Activated CD8-positive, alpha-beta memory T cell treated with anti-CD3 and anti-CD28 coated beads for 1 hour (primary cell): ENCODE measurements around the gene CHRNA4.

Experiments used
- DNase-seq, 2 donors: peaks; one replicate each; pipeline ENCODE4 v3.0.0-alpha.2; 2020; ENCODE audit warnings: low read depth in 1 of 2; ENCODE audit errors: extremely low read depth in 1 of 2

The CHRNA4 gene

GRCh38 chr20:63360850-63361518, at the start of gene CHRNA4:
Gene CHRNA4 (minus strand): TSS chr20:63361349. CDS start chr20:63361165, 184 bp downstream.
- DNase-seq, result no peak

- no peak for DNase-seq
Measured at GRCh38 chr20:63409834-63410435, 48.8 kb upstream of the CHRNA4 start.

GRCh38 chr20:63409066-63409833, 48.1 kb upstream of the CHRNA4 start:
- DNase-seq, result no peak

GRCh38 chr20:63408684-63409046, 47.5 kb upstream of the CHRNA4 start:
- no peak for DNase-seq

- DNase-seq, result no peak
Measured at GRCh38 chr20:63407928-63408683, 47.0 kb upstream of the CHRNA4 start.

- DNase-seq, result no peak
Measured at GRCh38 chr20:63406617-63407245, 45.6 kb upstream of the CHRNA4 start.

- DNase-seq, result no peak
Measured at GRCh38 chr20:63406011-63406410, 44.9 kb upstream of the CHRNA4 start.

GRCh38 chr20:63405102-63405730, 44.1 kb upstream of the CHRNA4 start:
- DNase-seq, result no peak

- no peak for DNase-seq
Measured at GRCh38 chr20:63404129-63405085, 43.3 kb upstream of the CHRNA4 start.

GRCh38 chr20:63403403-63404105, 42.4 kb upstream of the CHRNA4 start:
- no peak for DNase-seq

- no peak for DNase-seq
Measured at GRCh38 chr20:63402860-63403220, 41.7 kb upstream of the CHRNA4 start.

GRCh38 chr20:63402181-63402859, 41.2 kb upstream of the CHRNA4 start:
- no peak for DNase-seq

GRCh38 chr20:63401384-63402110, 40.4 kb upstream of the CHRNA4 start:
- no peak for DNase-seq

GRCh38 chr20:63400486-63401210, 39.5 kb upstream of the CHRNA4 start:
- no peak for DNase-seq

GRCh38 chr20:63399596-63400375, 38.6 kb upstream of the CHRNA4 start:
- DNase-seq, result no peak
